OCI-LY3 (cell line): ENCODE measurements around the gene GPNMB.

Experiments used
- H2AFZ ChIP-seq: fragments of 200-600, 300-600 bp; shearing (Covaris generic); 2 replicates; pipeline ENCODE4 v1.6.0; 2014; ENCODE audit warnings: antibody characterized with exemption, low read depth, low read length
- H3K27ac ChIP-seq: fragments of 200-600, 300-600 bp; sonication (generic); 2 replicates; pipeline ENCODE4 v1.5.1; 2014; ENCODE audit warnings: mild to moderate bottlenecking, low read length, moderate library complexity, mixed read lengths
- H3K27me3 ChIP-seq: fragments of 200-600, 300-600 bp; sonication (generic); 2 replicates; pipeline ENCODE4 v1.6.1; 2014; ENCODE audit warnings: low read depth, low read length, mixed read lengths
- H3K36me3 ChIP-seq: fragments of 200-600, 300-600 bp; sonication (generic); replicated peaks from 2 replicates; pipeline ENCODE3; 2014; ENCODE audit warnings: low read depth, low read length, mixed read lengths
- H3K4me1 ChIP-seq: fragments of 300-600, 200-600 bp; sonication (generic); 2 replicates; pipeline ENCODE4 v1.6.1; 2014; ENCODE audit warnings: low read length, mixed read lengths
- H3K4me2 ChIP-seq: fragments of 200-600, 300-600 bp; sonication (generic); 2 replicates; pipeline ENCODE4 v1.6.1; 2014; ENCODE audit warnings: low read length, mixed read lengths
- H3K4me3 ChIP-seq: fragments of 300-600, 200-600 bp; sonication (generic); 2 replicates; pipeline ENCODE4 v1.5.1; 2014; ENCODE audit warnings: antibody characterized with exemption, mild to moderate bottlenecking, low read length, moderate library complexity
- H3K79me2 ChIP-seq: fragments of 300-600, 200-600 bp; shearing (Covaris generic); 2 replicates; pipeline ENCODE4 v1.6.1; 2014; ENCODE audit warnings: mild to moderate bottlenecking, low read length, mixed read lengths
- H3K9ac ChIP-seq: fragments of 300-600, 200-600 bp; shearing (Covaris generic); 2 replicates; pipeline ENCODE4 v1.6.0; 2014; ENCODE audit warnings: mild to moderate bottlenecking, low read length, moderate library complexity
- H3K9me3 ChIP-seq: fragments of 200-600, 300-600 bp; shearing (Covaris generic); 2 replicates; pipeline ENCODE4 v1.6.1; 2014; ENCODE audit warnings: low read length, mixed read lengths; ENCODE audit not compliant: insufficient read depth
- H4K20me1 ChIP-seq: fragments of 200-600, 300-600 bp; sonication (generic); 2 replicates; pipeline ENCODE4 v1.6.1; 2016; ENCODE audit warnings: low read length, mixed read lengths; ENCODE audit not compliant: insufficient read depth
- CTCF ChIP-seq: fragments of 200-600, 300-600 bp; sonication (generic); IDR thresholded peaks from 2 replicates; pipeline ENCODE4 v1.5.1; 2014; ENCODE audit warnings: antibody characterized with exemption, low read length, low read depth
- EZH2phosphoT487 ChIP-seq: fragments of 200-600 bp; shearing (Covaris generic); IDR thresholded peaks from 2 replicates; pipeline ENCODE4 v1.6.1; 2018; ENCODE audit warnings: antibody characterized with exemption, mixed run types, low read depth

GPNMB gene

GRCh38 chr7:23226844-23227450, 19.6 kb upstream of the GPNMB start:
- no peaks in the 10 kb centered on the region for H4K20me1 ChIP-seq
- H3K27ac ChIP-seq, result no peak overlapping the region
- H3K4me1 ChIP-seq, result peaks cover 11% of the 10 kb centered on the region
- H3K4me2 ChIP-seq, result no peak overlapping the region
- no peaks in the 10 kb centered on the region for H3K9me3 ChIP-seq
- H3K36me3 ChIP-seq, result no peaks in the 10 kb centered on the region
- no peak overlapping the region for H3K9ac ChIP-seq
- no peak overlapping the region for H3K4me3 ChIP-seq
- no peaks in the 10 kb centered on the region for H3K27me3 ChIP-seq
- TF ChIP-seq CTCF (no peak), EZH2phosphoT487 (no peak)
- H3K79me2 ChIP-seq, result no peaks in the 10 kb centered on the region
- H2AFZ ChIP-seq, result no peak overlapping the region

DNA sequence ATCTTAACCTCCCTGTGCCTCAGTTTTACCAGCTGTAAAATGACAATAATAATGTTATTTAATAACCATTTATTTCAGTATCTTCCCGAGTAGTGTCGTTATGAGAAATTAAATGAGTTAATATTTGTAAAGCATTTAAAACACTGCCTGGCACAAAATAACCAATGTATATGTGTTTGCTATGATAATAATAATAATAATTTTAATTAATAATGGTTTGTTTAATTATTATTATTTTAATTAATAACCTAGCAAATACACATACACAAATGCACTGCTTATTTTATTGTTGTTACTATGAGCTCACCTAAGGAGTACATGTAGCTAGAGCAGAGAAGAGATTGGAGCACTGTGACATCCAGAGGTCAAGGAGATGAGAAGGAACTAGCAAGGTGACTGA, 18.2 kb upstream of the GPNMB start:
- Histone ChIP-seq H3K79me2 (no peaks in the 10 kb centered on the region), H2AFZ (no peak overlapping the region), H3K9me3 (no peaks in the 10 kb centered on the region), H3K27me3 (no peaks in the 10 kb centered on the region), H3K9ac (no peak overlapping the region), H3K36me3 (no peaks in the 10 kb centered on the region), H3K4me1 (peaks cover 11% of the 10 kb centered on the region), H4K20me1 (no peaks in the 10 kb centered on the region), H3K4me2 (no peak overlapping the region), H3K27ac (no peak overlapping the region), H3K4me3 (no peak overlapping the region)
- TF ChIP-seq CTCF, result no peak
- TF ChIP-seq EZH2phosphoT487, result no peak

GRCh38 chr7:23230641-23231101, 15.9 kb upstream of the GPNMB start:
- no peak overlapping the region for H3K9ac ChIP-seq
- no peaks in the 10 kb centered on the region for H4K20me1 ChIP-seq
- no peak overlapping the region for H3K4me3 ChIP-seq
- no peak for TF ChIP-seq CTCF
- TF ChIP-seq EZH2phosphoT487, result no peak
- H3K27me3 ChIP-seq, result no peaks in the 10 kb centered on the region
- no peak overlapping the region for H2AFZ ChIP-seq
- no peaks in the 10 kb centered on the region for H3K9me3 ChIP-seq
- H3K79me2 ChIP-seq, result no peaks in the 10 kb centered on the region
- H3K27ac ChIP-seq, result no peak overlapping the region
- H3K36me3 ChIP-seq, result no peaks in the 10 kb centered on the region
- H3K4me2 ChIP-seq, result no peak overlapping the region
- H3K4me1 ChIP-seq, result peaks cover 14% of the 10 kb centered on the region

GRCh38 chr7:23232966-23233365, 13.6 kb upstream of the GPNMB start:
- Histone ChIP-seq H3K79me2 (no peaks in the 10 kb centered on the region), H3K9ac (no peak overlapping the region), H3K36me3 (no peaks in the 10 kb centered on the region), H3K9me3 (no peaks in the 10 kb centered on the region), H3K27me3 (no peaks in the 10 kb centered on the region), H3K4me3 (no peak overlapping the region), H3K27ac (no peak overlapping the region), H2AFZ (no peak overlapping the region), H3K4me2 (no peak overlapping the region), H3K4me1 (peaks cover 14% of the 10 kb centered on the region), H4K20me1 (no peaks in the 10 kb centered on the region)
- TF ChIP-seq CTCF (no peak), EZH2phosphoT487 (no peak)
